ENCODE results near the gene SPACDR.

Gene SPACDR

DNA sequence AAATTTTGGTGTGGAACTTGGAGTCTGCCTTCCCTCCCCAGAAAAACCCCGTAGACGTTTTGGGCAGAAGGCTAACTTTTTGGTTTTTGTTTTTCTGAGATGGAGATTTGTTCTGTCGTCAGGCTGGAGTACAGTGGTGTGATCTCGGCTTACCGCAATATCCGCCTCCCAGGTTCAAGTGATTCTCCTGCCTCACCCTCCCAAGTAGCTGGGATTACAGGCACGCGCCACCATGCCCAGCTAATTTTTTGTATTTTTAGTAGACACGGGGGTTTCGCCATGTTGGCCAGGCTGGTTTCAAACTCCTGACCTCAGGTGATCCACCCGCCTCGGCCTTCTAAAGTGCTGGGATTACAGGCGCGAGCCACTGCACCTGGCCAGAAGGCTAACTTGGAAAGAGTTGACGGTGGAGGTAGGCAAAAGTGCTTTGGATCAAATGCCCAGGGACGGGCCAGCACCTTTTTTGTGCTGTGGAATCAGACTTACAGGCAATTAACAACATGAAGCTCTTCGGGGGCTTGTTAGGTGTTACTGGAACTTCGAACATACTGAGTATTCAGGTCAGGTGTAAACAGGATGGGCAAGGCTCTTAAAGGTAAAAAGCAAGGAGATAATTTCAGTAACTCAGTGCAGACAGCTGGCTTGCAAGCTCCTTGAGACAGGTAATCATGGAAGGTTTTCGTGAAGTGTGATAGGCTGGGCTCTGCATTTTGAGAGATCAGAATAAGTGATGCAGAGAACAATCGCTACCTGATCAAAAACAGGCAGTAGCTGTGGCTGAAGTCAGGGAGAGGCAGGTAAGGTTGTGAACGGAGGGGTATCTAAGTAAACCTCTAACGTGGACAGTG is 29.5 kb downstream of the SPACDR start:
- no peak for DNase-seq (ENCODE audit: low read depth)

DNA sequence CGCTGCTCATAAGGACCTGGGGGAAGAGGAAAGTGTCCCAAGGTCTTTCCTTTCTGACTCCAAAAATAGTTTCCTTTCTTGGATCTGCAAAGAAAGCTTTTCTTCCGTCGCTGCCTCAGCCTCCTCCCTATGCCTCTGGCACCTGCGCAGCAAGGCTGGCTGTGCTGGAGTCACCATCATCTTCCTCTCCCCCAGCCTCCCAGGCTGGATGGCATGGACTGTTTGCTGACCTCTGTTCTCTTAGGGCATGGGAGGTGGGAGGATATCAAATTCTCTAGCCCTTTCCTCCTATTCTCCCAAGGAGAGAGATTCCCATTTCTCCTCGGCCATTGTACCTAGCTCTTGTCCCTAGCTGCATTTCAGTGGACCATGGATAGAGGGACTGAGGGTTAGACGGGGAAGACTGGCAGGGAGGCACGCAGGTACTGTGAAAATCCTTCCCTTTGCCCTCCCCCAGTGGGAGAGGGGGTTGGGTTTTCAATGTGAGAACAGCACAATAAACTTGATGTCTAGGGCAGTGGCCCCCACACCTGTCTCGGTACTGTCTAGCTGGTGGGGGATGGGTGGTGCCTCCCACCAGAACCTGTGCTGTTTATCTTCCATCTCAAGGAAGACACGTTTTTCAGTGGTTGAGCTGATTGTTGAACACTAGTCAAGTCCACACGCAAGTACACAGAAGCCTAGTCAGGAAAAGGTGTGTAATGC is 30.3 kb downstream of the SPACDR start:
- DNase-seq (ENCODE audit: low read depth): no peak

DNA sequence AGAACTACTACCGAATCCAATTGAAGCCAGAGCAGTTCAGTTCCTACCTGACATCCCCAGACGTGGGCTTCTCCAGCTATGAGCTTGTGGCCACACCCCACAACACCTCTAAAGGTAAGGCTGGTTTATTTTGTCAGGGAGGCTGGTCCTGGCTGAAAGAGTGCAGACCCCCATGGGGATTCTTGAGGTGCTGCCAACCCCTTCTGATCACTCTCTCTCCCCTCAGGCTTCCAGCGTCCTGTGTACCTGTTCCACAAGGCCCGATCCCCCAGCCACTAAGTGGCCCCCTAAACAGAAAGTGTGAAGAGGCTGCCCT is 30.8 kb downstream of the SPACDR start:
- DNase-seq (ENCODE audit: low read depth): no peak

DNA sequence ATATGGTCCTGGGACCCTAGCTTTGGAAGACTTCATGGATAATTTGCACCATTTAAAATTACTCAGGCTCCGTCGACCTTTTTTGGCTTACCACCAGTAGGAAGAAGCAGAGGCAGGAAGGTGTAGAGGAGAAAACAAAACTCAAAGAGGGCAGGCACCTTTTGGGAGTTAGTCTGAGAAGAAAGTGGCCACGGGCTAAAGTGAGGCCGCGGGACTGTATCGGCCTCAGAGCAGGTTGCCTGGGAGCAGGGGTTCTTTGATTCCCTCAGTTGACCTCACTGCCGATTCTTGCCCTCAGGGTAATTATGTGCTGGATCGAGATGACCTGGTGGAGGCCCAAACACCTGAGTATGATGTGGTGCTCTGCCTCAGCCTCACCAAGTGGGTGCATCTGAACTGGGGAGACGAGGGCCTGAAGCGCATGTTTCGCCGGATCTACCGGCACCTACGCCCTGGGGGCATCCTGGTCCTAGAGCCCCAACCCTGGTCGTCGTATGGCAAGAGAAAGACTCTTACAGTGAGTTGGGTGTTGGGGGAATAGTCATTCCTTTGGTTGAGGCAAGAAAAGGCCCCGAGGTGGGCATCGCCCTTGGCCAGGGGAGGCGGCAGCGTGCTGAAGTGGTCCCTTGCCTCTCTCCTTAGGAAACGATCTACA is 31.3 kb downstream of the SPACDR start:
- no peak for DNase-seq (ENCODE audit: low read depth)

DNA sequence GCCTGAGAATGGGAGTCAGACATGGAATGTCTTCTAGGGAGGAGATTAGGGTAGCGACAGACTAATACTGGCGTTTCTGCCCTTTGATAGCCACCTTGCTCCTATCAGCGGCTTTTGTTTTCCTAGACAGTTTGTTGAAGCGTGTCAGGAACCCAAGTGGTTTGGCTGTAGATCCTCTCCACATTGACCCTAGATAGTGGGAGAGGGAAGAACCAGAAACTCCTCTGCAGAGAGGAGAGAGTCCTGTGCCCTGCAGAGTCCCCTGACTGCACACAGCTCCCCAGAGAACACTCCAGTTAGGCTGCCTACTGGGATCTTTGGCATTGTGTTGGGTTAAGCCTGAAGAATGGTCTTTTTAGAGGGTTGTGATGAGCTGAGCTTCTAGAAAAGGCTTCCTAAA is 32.0 kb downstream of the SPACDR start:
- DNase-seq (ENCODE audit: low read depth): no peak

DNA sequence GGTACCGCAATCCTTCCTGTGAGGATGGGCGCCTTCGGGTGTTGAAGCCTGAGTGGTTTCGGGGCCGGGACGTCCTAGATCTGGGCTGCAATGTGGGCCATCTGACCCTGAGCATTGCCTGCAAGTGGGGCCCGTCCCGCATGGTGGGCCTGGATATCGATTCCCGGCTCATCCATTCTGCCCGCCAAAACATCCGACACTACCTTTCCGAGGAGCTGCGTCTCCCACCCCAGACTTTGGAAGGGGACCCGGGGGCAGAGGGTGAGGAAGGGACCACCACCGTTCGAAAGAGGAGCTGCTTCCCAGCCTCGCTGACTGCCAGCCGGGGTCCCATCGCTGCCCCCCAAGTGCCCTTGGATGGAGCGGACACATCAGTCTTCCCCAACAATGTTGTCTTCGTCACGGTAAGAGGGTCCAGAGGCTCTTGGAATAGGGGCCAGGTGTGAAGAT is 32.7 kb downstream of the SPACDR start:
- DNase-seq (ENCODE audit: low read depth): no peak

- DNase-seq (ENCODE audit: low read depth): peak; percentile 46
These were observed 33.4 kb downstream of the SPACDR start for GRCh38 chr7:100430493-100431285.

GRCh38 chr7:100429637-100430492 is 34.2 kb downstream of the SPACDR start, which contains the start of gene MEPCE:
MEPCE (plus strand) TSS chr7:100429831; CDS start chr7:100430019, 188 bp downstream.
- DNase-seq (ENCODE audit: low read depth): peak; percentile 98

DNA sequence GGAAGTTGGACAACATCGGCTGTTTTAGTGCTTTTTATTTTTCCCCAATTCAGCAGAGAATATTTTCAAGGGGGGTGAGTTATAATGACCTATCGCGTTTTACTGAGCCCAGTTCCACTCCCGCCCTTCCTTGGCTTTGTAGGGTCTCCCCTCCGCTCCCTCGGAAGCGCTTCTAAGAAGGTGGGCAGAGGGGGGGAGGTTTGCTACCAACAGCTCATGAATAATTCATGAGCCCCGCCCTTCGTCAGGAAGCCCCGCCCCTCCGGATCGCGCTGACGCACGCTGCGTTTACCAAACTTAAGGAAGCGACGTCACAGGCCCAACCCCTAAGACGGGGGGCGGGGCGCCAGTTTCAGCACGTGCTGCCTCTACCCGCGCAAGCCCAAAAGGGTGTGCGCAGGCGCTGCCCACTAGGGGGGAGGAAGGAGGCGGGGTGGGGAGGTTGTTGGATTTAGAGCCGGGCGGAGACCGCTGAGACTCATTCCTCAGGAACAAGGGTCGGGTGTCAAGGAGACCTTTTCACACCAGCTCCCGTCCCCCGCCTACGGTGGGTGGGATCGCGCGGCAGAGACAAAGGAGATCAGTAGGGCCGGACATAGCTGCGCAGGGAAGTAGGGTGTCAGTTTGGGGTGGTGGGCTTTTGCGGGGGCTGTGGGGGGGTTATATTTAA is 35.0 kb downstream of the SPACDR start:
- peak; percentile 100 for DNase-seq (ENCODE audit: low read depth)

DNA sequence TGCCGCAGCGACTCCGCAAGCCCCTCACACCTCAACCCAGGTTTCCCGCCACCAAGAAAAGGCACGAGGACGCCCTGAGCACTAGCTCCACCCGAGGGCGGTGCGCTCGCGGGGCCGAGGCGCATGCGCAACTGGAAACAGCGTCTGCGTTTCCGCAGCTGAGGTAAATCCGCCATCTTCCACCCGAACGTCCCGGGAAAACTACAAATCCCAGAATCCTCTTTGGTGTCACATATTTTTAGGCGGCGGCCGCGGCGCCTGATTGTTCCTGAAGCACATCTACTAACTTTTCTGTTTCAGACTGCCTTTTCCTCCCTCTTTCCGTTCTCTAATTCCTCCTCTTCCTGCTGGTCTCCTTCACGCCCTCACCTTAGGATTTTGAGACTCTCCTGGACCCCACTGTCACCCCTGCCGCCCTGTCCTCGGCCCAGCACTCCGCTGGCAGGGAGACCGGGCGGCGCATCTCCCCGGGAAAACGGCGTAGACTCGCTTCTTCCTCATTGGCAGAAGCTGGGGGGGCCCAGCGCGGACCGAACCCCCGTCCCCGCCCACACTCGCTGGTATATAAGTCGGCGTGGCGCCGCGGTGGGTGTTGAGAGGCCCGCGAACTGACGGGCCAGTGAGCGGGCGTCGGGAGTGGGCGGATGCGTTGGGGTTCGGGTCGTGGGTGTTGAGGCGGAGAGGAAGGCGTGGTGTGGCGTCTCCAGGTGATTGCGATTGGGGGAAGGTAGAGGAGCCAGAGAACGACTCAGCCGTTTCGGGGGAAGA is 35.7 kb downstream of the SPACDR start, which contains the start of gene ZCWPW1:
Gene ZCWPW1 (minus strand): TSS at position 505 of the 768 bp plus-strand sequence. CDS start 8,054 bp downstream, outside the sequence.
- DNase-seq (ENCODE audit: low read depth): peak; percentile 97

DNA sequence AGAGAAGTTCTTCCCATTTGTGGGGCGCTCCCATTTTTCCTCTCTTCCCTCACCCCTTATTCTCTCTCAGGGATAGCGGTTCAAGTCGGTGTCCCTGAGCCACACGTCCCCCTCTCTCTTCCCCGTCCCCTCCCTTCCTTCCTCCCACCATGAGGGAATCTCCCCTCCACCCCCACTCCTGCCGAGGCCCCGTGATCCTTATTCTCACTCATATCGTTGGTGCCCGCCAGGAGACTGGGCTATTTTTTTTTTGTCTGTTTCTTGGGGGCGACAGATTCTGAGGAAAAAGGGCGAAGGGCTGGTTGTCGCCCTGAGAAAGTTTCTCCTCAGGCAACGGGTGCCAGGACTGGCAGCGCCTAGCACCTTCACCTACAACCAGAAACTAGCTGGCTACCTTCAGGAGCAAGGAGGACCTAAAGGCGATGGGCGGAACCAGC is 36.3 kb downstream of the SPACDR start:
- no peak for DNase-seq (ENCODE audit: low read depth)

DNA sequence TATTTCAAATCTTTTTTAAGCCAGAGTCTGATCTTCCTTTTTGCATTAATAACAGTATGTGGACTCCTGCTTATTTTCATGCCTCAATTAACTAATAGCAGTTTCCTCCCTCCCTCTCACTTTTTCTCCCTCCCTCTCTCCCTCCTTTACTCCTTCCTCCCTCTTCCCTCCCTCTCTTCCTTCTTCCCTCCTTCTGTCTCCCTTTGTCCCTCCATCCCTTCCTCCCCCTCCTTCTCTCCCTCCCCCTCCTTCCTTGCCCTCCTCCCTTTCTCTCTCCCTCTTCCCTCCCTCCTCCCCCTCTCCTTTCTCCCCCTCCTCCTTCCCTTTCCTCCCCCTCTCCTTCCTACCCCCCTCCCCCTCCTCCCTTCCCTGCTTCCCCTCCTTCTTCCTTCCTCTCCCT is 37.5 kb downstream of the SPACDR start:
- no peak for DNase-seq (ENCODE audit: low read depth)

DNA sequence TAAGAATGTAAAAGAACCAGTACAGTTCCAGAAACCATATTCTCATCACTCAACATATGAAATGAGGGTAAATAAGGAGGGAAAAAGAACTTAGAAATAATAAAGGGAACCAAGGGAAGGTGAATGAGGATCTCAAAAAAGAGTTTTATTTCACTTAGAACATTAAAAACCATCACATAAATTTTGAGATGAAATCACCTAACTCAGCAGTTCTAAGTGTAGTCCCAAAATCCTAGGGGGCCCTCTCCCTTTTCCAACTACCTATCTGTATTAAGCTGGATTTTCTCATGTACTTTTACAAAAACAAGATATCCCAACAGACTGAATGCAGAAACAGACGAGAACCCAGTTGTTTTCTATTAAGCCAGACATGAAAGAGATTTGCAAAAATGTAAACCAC is 38.7 kb downstream of the SPACDR start:
- no peak for DNase-seq (ENCODE audit: low read depth)

DNA sequence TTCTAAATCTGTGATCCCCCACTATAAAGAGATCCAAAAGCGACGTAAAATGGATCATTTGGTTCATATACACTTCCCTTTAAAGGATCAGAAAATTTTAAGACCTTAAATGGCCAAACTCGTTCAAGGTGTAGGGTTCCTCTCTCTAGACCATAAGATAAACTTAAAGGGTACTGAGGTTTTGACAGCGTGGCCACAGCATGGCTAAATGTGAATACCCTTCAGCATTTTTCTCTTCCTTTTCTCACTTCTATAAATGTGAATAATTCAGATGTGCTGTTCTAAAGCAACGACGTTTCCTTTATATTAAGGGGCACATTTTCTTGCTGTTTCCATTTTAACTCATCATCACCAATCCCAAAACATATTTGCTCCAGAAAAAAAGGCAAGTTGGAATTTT is 40.7 kb downstream of the SPACDR start:
- no peak for DNase-seq (ENCODE audit: low read depth)

GRCh38 chr7:100419660-100420226 is 44.3 kb downstream of the SPACDR start:
- DNase-seq (ENCODE audit: low read depth): no peak

- DNase-seq (ENCODE audit: low read depth): peak; percentile 27
These were observed 45.0 kb downstream of the SPACDR start for GRCh38 chr7:100418930-100419659.

DNA sequence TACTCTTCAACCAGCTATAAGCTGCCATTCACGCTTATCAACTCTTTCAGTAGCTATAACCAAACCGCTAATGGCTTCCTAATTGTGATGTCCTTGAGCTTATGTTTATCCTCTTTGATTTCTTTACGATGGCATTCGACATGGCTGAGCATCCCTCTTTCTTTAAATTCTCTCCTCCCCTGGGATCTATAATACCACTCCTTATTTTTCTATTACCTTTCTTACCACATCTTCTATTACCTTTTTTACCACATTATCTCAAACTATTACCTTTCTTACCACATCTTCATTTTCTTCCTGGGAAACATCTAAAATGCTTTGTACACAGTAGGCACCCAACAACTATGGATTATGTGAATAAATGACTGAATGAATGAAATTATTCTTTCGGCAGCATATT is 48.6 kb downstream of the SPACDR start:
- no peak for DNase-seq (ENCODE audit: low read depth)

DNA sequence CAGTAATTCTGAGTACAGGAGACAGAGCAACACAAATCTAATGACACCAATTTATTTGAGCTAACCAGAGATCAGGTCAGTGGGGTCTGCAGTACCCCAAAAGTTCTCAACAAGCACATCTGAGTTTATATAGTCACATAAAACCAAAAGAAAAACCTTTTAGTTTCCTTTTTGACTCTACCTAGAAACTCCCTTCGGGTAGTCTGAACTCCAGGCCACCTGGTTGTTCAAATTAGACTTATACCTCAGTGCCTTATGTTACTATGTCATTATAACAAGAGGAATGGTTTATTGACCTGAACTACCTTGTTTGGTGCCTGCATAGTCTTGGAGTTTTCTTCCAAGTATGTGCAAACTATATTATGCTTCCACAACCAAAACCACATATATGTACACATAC is 50.2 kb downstream of the SPACDR start:
- DNase-seq (ENCODE audit: low read depth): no peak

- no peak for DNase-seq (ENCODE audit: low read depth)
These were observed 50.7 kb downstream of the SPACDR start for GRCh38 chr7:100413346-100413745.

Data from EH (cell line).